ENCODE data around the gene PDGFA.

The PDGFA gene

GRCh38 chr7:471191-471865 lies 48.3 kb downstream of the PDGFA start:
- DNase-seq = no peak

- no peak for DNase-seq
These were observed 50.1 kb downstream of the PDGFA start for GRCh38 chr7:469563-469961.

GRCh38 chr7:468681-469562 lies 50.7 kb downstream of the PDGFA start:
- DNase-seq = no peak

- no peak for DNase-seq
These were observed 51.6 kb downstream of the PDGFA start for GRCh38 chr7:467856-468545.

- DNase-seq = no peak
These were observed 52.2 kb downstream of the PDGFA start for GRCh38 chr7:467393-467828.

GRCh38 chr7:466465-467191 lies 53.0 kb downstream of the PDGFA start:
- no peak for DNase-seq

- DNase-seq = no peak
These were observed 53.8 kb downstream of the PDGFA start for GRCh38 chr7:465710-466400.

GRCh38 chr7:464454-465401 lies 54.9 kb downstream of the PDGFA start:
- DNase-seq = no peak

- no peak for DNase-seq
These were observed 55.7 kb downstream of the PDGFA start for GRCh38 chr7:463817-464453.

GRCh38 chr7:463362-463781 lies 56.3 kb downstream of the PDGFA start:
- no peak for DNase-seq

GRCh38 chr7:462173-463103 lies 57.2 kb downstream of the PDGFA start:
- DNase-seq = no peak

- no peak for DNase-seq
These were observed 58.0 kb downstream of the PDGFA start for GRCh38 chr7:461453-462172.

GRCh38 chr7:461117-461452 lies 58.6 kb downstream of the PDGFA start:
- DNase-seq = no peak

- DNase-seq = no peak
These were observed 59.1 kb downstream of the PDGFA start for GRCh38 chr7:460374-461116.

GRCh38 chr7:459584-460373 lies 59.9 kb downstream of the PDGFA start:
- DNase-seq = no peak

GRCh38 chr7:458511-459245 lies 61.0 kb downstream of the PDGFA start:
- no peak for DNase-seq

Data from NCI-H1417 treated with DMSO at 0.1 percent for 48 hours (cell line).